A673 (cell line): ENCODE measurements around the gene FGFR4. TPM values are rescaled to one million over a fixed set of nuclear protein-coding genes. Genes with fewer than 3 reads are reported as not detected.

Experiments
- BruUV-seq: library from RNA; stranded (reverse); fragments of 400-500 nt; replicated peaks from 2 replicates; lab custom pipeline; 2021; lab: Mats Ljungman, UMichigan
- CTCF ChIA-PET: fragments of 300-600 bp; sonication (Branson Sonifier 250); formaldehyde crosslinking; loops from one replicate; lab custom pipeline; 2022; ENCODE audit warnings: antibody characterized with exemption; lab: Charles Lee
- POLR2A ChIA-PET: fragments of 300-600 bp; sonication (Branson Sonifier 250); formaldehyde crosslinking; loops from one replicate; lab custom pipeline; 2022; ENCODE audit warnings: antibody characterized with exemption; ENCODE audit not compliant: low non-redundant PET; lab: Charles Lee
- DNase-seq: peaks from one replicate; pipeline ENCODE4 v3.0.0-alpha.2; 2015; ENCODE audit warnings: low spot score
- H3K27ac ChIP-seq: fragments of 200-600 bp; sonication (generic); 2 replicates; pipeline ENCODE4 v1.5.1; 2016; ENCODE audit warnings: mixed run types, low read depth, mild to moderate bottlenecking, mixed read lengths, antibody characterized with exemption, low read length; ENCODE audit not compliant: poor library complexity, severe bottlenecking
- H3K27me3 ChIP-seq: fragments of 200-600 bp; sonication (generic); replicated peaks from 2 replicates; pipeline ENCODE4 v1.6.1; 2017; ENCODE audit warnings: mixed run types, low read depth, mild to moderate bottlenecking, mixed read lengths, antibody characterized with exemption, low read length; ENCODE audit not compliant: insufficient read depth, poor library complexity
- H3K36me3 ChIP-seq: fragments of 200-600 bp; sonication (generic); 2 replicates; pipeline ENCODE4 v1.6.1; 2016; ENCODE audit warnings: mixed run types, mild to moderate bottlenecking, mixed read lengths, antibody characterized with exemption, low read length; ENCODE audit not compliant: insufficient read depth, poor library complexity, severe bottlenecking
- H3K4me1 ChIP-seq: fragments of 200-600 bp; sonication (generic); 2 replicates; pipeline ENCODE4 v1.6.1; 2017; ENCODE audit warnings: mixed run types, mild to moderate bottlenecking, mixed read lengths, antibody characterized with exemption, low read length; ENCODE audit not compliant: insufficient read depth, poor library complexity, severe bottlenecking
- H3K4me3 ChIP-seq: fragments of 200-600 bp; sonication (generic); 2 replicates; pipeline ENCODE4 v1.5.1; 2016; ENCODE audit warnings: low read depth, mixed run types, mild to moderate bottlenecking, mixed read lengths, low read length; ENCODE audit not compliant: poor library complexity, severe bottlenecking
- H3K9me3 ChIP-seq: fragments of 200-600 bp; sonication (generic); 2 replicates; pipeline ENCODE4 v1.6.1; 2016; ENCODE audit warnings: mixed run types, low read depth, mild to moderate bottlenecking, mixed read lengths, antibody characterized with exemption, low read length; ENCODE audit not compliant: poor library complexity, severe bottlenecking
- CTCF ChIP-seq: fragments of 300-800, 200-600 bp; sonication (generic); conservative IDR thresholded peaks from 2 replicates; pipeline ENCODE4 v1.5.1; 2017; ENCODE audit warnings: low read depth, mild to moderate bottlenecking, antibody characterized with exemption, low read length, moderate library complexity, mixed read lengths
- EZH2 ChIP-seq: fragments of 200-600 bp; sonication (generic); IDR thresholded peaks from 2 replicates; pipeline ENCODE4 v1.6.1; 2017; ENCODE audit warnings: borderline replicate concordance, low read depth, mild to moderate bottlenecking, mixed read lengths, antibody characterized with exemption, low read length; ENCODE audit not compliant: poor library complexity, severe bottlenecking
- intact Hi-C: fragments of 100-400 bp; cut with micrococcal nuclease; formaldehyde crosslinking; loops from one replicate; pipeline ENCODE4 v1.10.0; 2022; ENCODE audit not compliant: unreplicated experiment
- total RNA-seq: library from RNA; stranded (reverse); gene quantifications from 2 replicates; pipeline ENCODE4 v1.2.3, GENCODE V29; 2021

FGFR4 gene
- total RNA-seq, 1 experiment from 2014 or later, result 17.2 TPM

- TF ChIP-seq EZH2, result no peak
- no peak for TF ChIP-seq CTCF
- DNase-seq, result no peak
- BruUV-seq, result no TSS peak
- Histone ChIP-seq H3K4me3 (no peak overlapping the region), H3K36me3 (no peaks in the 10 kb centered on the region), H3K4me1 (peaks cover 10% of the 10 kb centered on the region), H3K27me3 (no peaks in the 10 kb centered on the region), H3K9me3 (no peaks in the 10 kb centered on the region), H3K27ac (no peak overlapping the region)
- ChIA-PET POLR2A (no interaction called here), CTCF (no interaction called here)
- intact Hi-C loops, result no loop called here
These were observed 4.9 kb upstream of the FGFR4 start for GRCh38 chr5:177081859-177082258.

GRCh38 chr5:177083357-177083756, 3.4 kb upstream of the FGFR4 start:
- ChIA-PET POLR2A (no interaction called here), CTCF (no interaction called here)
- TF ChIP-seq CTCF (no peak), EZH2 (no peak)
- no peaks in the 10 kb centered on the region for H3K9me3 ChIP-seq
- H3K27ac ChIP-seq, result no peak overlapping the region
- intact Hi-C loops, result no loop called here
- no peak overlapping the region for H3K4me3 ChIP-seq
- no TSS peak for BruUV-seq
- DNase-seq, result no peak
- no peaks in the 10 kb centered on the region for H3K36me3 ChIP-seq
- H3K4me1 ChIP-seq, result peaks cover 10% of the 10 kb centered on the region
- no peaks in the 10 kb centered on the region for H3K27me3 ChIP-seq

GRCh38 chr5:177084175-177084574, 2.5 kb upstream of the FGFR4 start:
- no peaks in the 10 kb centered on the region for H3K9me3 ChIP-seq
- H3K4me1 ChIP-seq, result peaks cover 17% of the 10 kb centered on the region
- no peaks in the 10 kb centered on the region for H3K27me3 ChIP-seq
- no peaks in the 10 kb centered on the region for H3K36me3 ChIP-seq
- ChIA-PET CTCF (no interaction called here), POLR2A (no interaction called here)
- no TSS peak for BruUV-seq
- no peak for DNase-seq
- H3K27ac ChIP-seq, result no peak overlapping the region
- no peak overlapping the region for H3K4me3 ChIP-seq
- intact Hi-C loops, result no loop called here
- TF ChIP-seq EZH2, result no peak
